GM15510 (cell line): ENCODE measurements around the gene ZNF319.

ENCODE experiments used
- POLR2A ChIP-seq: IDR thresholded peaks from 3 replicates; pipeline ENCODE4 v1.6.1; 2011; ENCODE audit warnings: borderline replicate concordance; ENCODE audit not compliant: insufficient read length; ENCODE audit errors: extremely low read depth

ZNF319 gene

GRCh38 chr16:57997528-57998265 is 2.8 kb downstream of the ZNF319 start:
- TF ChIP-seq POLR2A, result no peak

GRCh38 chr16:57997176-57997527 is 3.3 kb downstream of the ZNF319 start:
- TF ChIP-seq POLR2A, result no peak

- TF ChIP-seq POLR2A, result no peak
Observed at GRCh38 chr16:57996406-57997175, 3.9 kb downstream of the ZNF319 start.

- no peak for TF ChIP-seq POLR2A
Observed at GRCh38 chr16:57995721-57996405, 4.6 kb downstream of the ZNF319 start.

GRCh38 chr16:57994778-57995177 is 5.7 kb downstream of the ZNF319 start:
- no peak for TF ChIP-seq POLR2A

GRCh38 chr16:57994361-57994760 is 6.1 kb downstream of the ZNF319 start:
- TF ChIP-seq POLR2A, result no peak

GRCh38 chr16:57993897-57994296 is 6.6 kb downstream of the ZNF319 start:
- TF ChIP-seq POLR2A, result no peak

GRCh38 chr16:57993438-57993837 is 7.0 kb downstream of the ZNF319 start:
- no peak for TF ChIP-seq POLR2A

- no peak for TF ChIP-seq POLR2A
Observed at GRCh38 chr16:57992084-57992483, 8.4 kb downstream of the ZNF319 start.

GRCh38 chr16:57991551-57992059 is 8.9 kb downstream of the ZNF319 start:
- TF ChIP-seq POLR2A, result no peak

- TF ChIP-seq POLR2A, result no peak
Observed at GRCh38 chr16:57988929-57989328, 11.5 kb downstream of the ZNF319 start.

- no peak for TF ChIP-seq POLR2A
Observed at GRCh38 chr16:57987441-57988177, 12.9 kb downstream of the ZNF319 start.

- no peak for TF ChIP-seq POLR2A
Observed at GRCh38 chr16:57986196-57986595, 14.3 kb downstream of the ZNF319 start.

- no peak for TF ChIP-seq POLR2A
Observed at GRCh38 chr16:57985204-57986181, 15.0 kb downstream of the ZNF319 start.

- TF ChIP-seq POLR2A, result no peak
Observed at GRCh38 chr16:57984443-57985203, 15.8 kb downstream of the ZNF319 start.
